ENCODE results near the gene KCTD6.

The KCTD6 gene

GRCh38 chr3:58471025-58471887, 20.6 kb upstream of the KCTD6 start:
- DNase-seq (ENCODE audit: low read depth, low spot score): peak; percentile 56
- H3K4me3 ChIP-seq (ENCODE audit: low read depth, low read length): no peak overlapping the region
- TF ChIP-seq CTCF (IDR thresholded peaks at IDR 0.05; ENCODE audit: insufficient read depth, low read length, missing control alignments): no peak
- POLR2A ChIA-PET: no interaction called here
- CTCF ChIA-PET: interaction anchor here (1.0 to 6.9 kb wide), 8 partner anchors 8 to 150 kb away, joined by 3 to 37 read pairs (median 4); partner anchors contain the start of gene KCTD6

DNA sequence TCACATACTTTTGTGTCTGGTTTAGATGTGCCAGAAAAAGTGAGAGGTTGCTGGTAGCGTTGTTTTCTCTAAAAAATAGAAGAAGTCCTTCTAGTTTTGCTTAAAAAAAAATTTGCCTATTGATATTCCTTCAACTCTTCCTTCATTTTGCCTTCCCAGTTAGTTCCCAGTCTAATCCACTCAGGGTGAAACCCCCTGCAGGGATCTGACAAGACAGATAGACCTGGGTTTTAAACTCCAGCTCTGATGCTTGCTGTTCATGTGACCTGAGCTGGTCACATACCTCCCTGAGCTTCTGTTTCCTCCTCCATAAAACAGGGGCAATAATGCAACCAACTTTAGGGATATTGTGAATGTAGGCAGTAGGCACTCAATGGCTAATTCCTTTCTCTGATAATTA, 18.6 kb upstream of the KCTD6 start:
- CTCF ChIA-PET: interaction anchor here (1.1 to 6.9 kb wide), 3 partner anchors 10 to 94 kb away, joined by 4 to 37 read pairs (median 5); partner anchors contain the start of gene KCTD6
- POLR2A ChIA-PET: no interaction called here
- no peak for TF ChIP-seq CTCF (IDR thresholded peaks at IDR 0.05; ENCODE audit: insufficient read depth, low read length, missing control alignments)
- DNase-seq (ENCODE audit: low read depth, low spot score): no peak
- no peak overlapping the region for H3K4me3 ChIP-seq (ENCODE audit: low read depth, low read length)

- DNase-seq (ENCODE audit: low read depth, low spot score): no peak
- TF ChIP-seq CTCF (IDR thresholded peaks at IDR 0.05; ENCODE audit: insufficient read depth, low read length, missing control alignments): no peak
- CTCF ChIA-PET: interaction anchor here (1.1 to 6.9 kb wide), 4 partner anchors 9 to 92 kb away, joined by 4 to 37 read pairs (median 4); partner anchors contain the start of gene KCTD6
- no peak overlapping the region for H3K4me3 ChIP-seq (ENCODE audit: low read depth, low read length)
- POLR2A ChIA-PET: no interaction called here
These were observed 17.5 kb upstream of the KCTD6 start for GRCh38 chr3:58474348-58474911.

DNA sequence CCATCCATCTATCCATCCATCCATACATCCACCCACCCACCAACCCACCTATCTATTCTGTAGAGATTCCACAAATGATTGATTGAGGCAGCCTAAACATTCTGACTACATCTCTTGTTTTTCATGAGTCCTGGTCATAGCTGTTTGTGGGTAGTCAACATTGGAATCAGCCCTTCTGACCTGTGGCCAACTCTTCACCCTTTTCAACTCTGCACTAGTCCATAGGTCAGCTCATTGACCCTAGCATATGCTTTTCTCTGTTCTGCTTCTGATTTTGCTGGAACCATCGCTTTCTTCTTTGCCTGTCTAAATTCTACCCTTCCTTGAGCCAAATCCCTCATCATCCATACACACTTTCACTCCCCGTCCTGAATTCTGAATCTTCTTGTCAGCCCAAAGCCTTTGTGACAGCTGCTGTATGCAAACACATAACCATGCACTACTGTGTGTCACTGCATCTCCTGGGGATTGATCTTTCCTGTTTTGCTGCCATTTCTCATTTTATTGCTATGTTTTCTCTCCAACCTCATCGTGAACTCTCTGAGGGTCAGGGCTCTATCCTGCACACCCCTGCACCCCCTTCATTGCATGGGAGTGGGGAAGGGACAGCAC, 16.8 kb upstream of the KCTD6 start:
- ChIA-PET CTCF (interaction anchor here (1.0 to 6.9 kb wide), 6 partner anchors 9 to 45 kb away, joined by 3 to 37 read pairs (median 4); partner anchors contain the start of gene KCTD6), POLR2A (no interaction called here)
- H3K4me3 ChIP-seq (ENCODE audit: low read depth, low read length): no peak overlapping the region
- DNase-seq (ENCODE audit: low read depth, low spot score): no peak
- no peak for TF ChIP-seq CTCF (IDR thresholded peaks at IDR 0.05; ENCODE audit: insufficient read depth, low read length, missing control alignments)

- POLR2A ChIA-PET: no interaction called here
- DNase-seq (ENCODE audit: low read depth, low spot score): no peak
- no peak for TF ChIP-seq CTCF (IDR thresholded peaks at IDR 0.05; ENCODE audit: insufficient read depth, low read length, missing control alignments)
- no peak overlapping the region for H3K4me3 ChIP-seq (ENCODE audit: low read depth, low read length)
- CTCF ChIA-PET: no interaction called here
These were observed 13.1 kb upstream of the KCTD6 start for GRCh38 chr3:58478781-58479180.

- DNase-seq (ENCODE audit: low read depth, low spot score): no peak
- no peak overlapping the region for H3K4me3 ChIP-seq (ENCODE audit: low read depth, low read length)
- POLR2A ChIA-PET: no interaction called here
- TF ChIP-seq CTCF (IDR thresholded peaks at IDR 0.05; ENCODE audit: insufficient read depth, low read length, missing control alignments): no peak
- CTCF ChIA-PET: interaction anchor here (0.8 to 1.5 kb wide), 2 partner anchors 11 to 17 kb away, joined by 4 to 10 read pairs; partner anchors contain the start of gene KCTD6
These were observed 11.6 kb upstream of the KCTD6 start for GRCh38 chr3:58480309-58480708.
